Liver (tissue), 9 donors: ENCODE results near the gene SNX32. TPM values are rescaled to one million over a fixed set of nuclear protein-coding genes. Genes with fewer than 3 reads are reported as not detected.

Experiments
- DNase-seq: peaks from one replicate; pipeline ENCODE4 v3.0.0-alpha.2; 2017; ENCODE audit warnings: low spot score
- H3K27ac ChIP-seq, 2 donors: one replicate each; pipeline ENCODE4 v1.7.0; 2013; ENCODE audit warnings: inconsistent platforms in 2 of 2, low read length in 2 of 2, control low read depth in 1 of 2, low read depth in 1 of 2, mild to moderate bottlenecking in 1 of 2
- H3K27me3 ChIP-seq, 4 donors: one replicate each; pipeline versions ENCODE4 v1.6.1 to v1.7.0; 2013; ENCODE audit warnings: low read length in 3 of 4, inconsistent platforms in 1 of 4, mild to moderate bottlenecking in 1 of 4, moderate library complexity in 1 of 4; ENCODE audit not compliant: control insufficient read depth in 4 of 4, insufficient read depth in 4 of 4
- H3K36me3 ChIP-seq, 4 donors: one replicate each; pipeline versions ENCODE4 v1.6.1 to v1.7.0; 2013; ENCODE audit warnings: low read length in 3 of 4, mild to moderate bottlenecking in 3 of 4, low read depth in 1 of 4, moderate library complexity in 1 of 4; ENCODE audit not compliant: control insufficient read depth in 4 of 4, insufficient read depth in 3 of 4
- H3K4me1 ChIP-seq, 4 donors: one replicate each; pipeline versions ENCODE4 v1.6.1 to v1.7.0; 2013; ENCODE audit warnings: low read length in 3 of 4, mild to moderate bottlenecking in 3 of 4, moderate library complexity in 1 of 4; ENCODE audit not compliant: control insufficient read depth in 4 of 4, insufficient read depth in 4 of 4
- H3K4me3 ChIP-seq, 3 donors: one replicate each; pipeline versions ENCODE4 v1.6.1 to v1.7.0; 2013; ENCODE audit warnings: low read length in 3 of 3, control low read depth in 1 of 3, low read depth in 1 of 3, mild to moderate bottlenecking in 1 of 3
- H3K9ac ChIP-seq, 2 donors: one replicate each; pipeline ENCODE4 v1.7.0; 2013; ENCODE audit warnings: low read length in 2 of 2, mild to moderate bottlenecking in 2 of 2, moderate library complexity in 2 of 2, control low read depth in 1 of 2, low read depth in 1 of 2
- H3K9me3 ChIP-seq, 4 donors: one replicate each; pipeline versions ENCODE4 v1.6.1 to v1.7.0; 2013; ENCODE audit warnings: low read length in 3 of 4; ENCODE audit not compliant: control insufficient read depth in 4 of 4
- ATF3 ChIP-seq: IDR thresholded peaks from 2 replicates; pipeline ENCODE4 v1.6.1; 2016; ENCODE audit warnings: antibody characterized with exemption
- CTCF ChIP-seq: fragments of 150-350 bp; IDR thresholded peaks from 2 replicates; pipeline ENCODE4 v1.5.1; 2017; ENCODE audit warnings: improper control_type of control experiment, low read depth, low read length; ENCODE audit not compliant: missing input control
- FOXA1 ChIP-seq: IDR thresholded peaks from 2 replicates; pipeline ENCODE4 v1.6.1; 2016; ENCODE audit warnings: antibody characterized with exemption
- FOXA2 ChIP-seq: IDR thresholded peaks from 2 replicates; pipeline ENCODE4 v1.6.1; 2016; ENCODE audit warnings: antibody characterized with exemption
- GABPA ChIP-seq, 2 donors: IDR thresholded peaks in 1 of 2; conservative IDR thresholded peaks in 1 of 2; 2 replicates each; pipeline ENCODE4 v1.6.1; 2016; ENCODE audit warnings: antibody characterized with exemption in 2 of 2, mild to moderate bottlenecking in 1 of 2, moderate library complexity in 1 of 2
- HNF4G ChIP-seq: IDR thresholded peaks from 2 replicates; pipeline ENCODE4 v1.6.1; 2016; ENCODE audit warnings: antibody characterized with exemption
- MAX ChIP-seq: IDR thresholded peaks from 2 replicates; pipeline ENCODE4 v1.6.1; 2016; ENCODE audit warnings: antibody characterized with exemption
- SP1 ChIP-seq: IDR thresholded peaks from 2 replicates; pipeline ENCODE4 v1.6.1; 2018; ENCODE audit warnings: antibody characterized with exemption, mild to moderate bottlenecking
- TAF1 ChIP-seq: conservative IDR thresholded peaks from 2 replicates; pipeline ENCODE4 v1.6.1; 2016; ENCODE audit warnings: antibody characterized with exemption, mild to moderate bottlenecking
- YY1 ChIP-seq: IDR thresholded peaks from 2 replicates; pipeline ENCODE4 v1.6.1; 2016; ENCODE audit warnings: antibody characterized with exemption, mild to moderate bottlenecking
- ZBTB33 ChIP-seq: IDR thresholded peaks from 2 replicates; pipeline ENCODE4 v1.6.1; 2016; ENCODE audit warnings: antibody characterized with exemption
- WGBS: extraction: QIAGEN DNeasy Blood & Tissue Kit; methylation state at CpG from one replicate; pipeline ENCODE4 v1.1.7; 2013; 5-methylcytosine and 5-hydroxymethylcytosine counted together
- polyA plus RNA-seq, 2 donors: library from polyadenylated mRNA; stranded (reverse) in 1 of 2; unstranded in 1 of 2; fragments of 200-250 nt in 1 of 2; fragments of >200 nt in 1 of 2; fragmentation: Nextera tagmentation in 1 of 2; extraction: Ambion mirVana in 1 of 2; gene quantifications; one replicate each; pipeline versions ENCODE4 v1.2.1 to v1.2.3, GENCODE V29; 2013 to 2015
- total RNA-seq, 2 donors: library from RNA; depleted of rRNA; stranded (reverse); fragments of >200 nt; gene quantifications; one replicate each; pipeline ENCODE4 v1.2.3, GENCODE V29; 2014
- donor health status: healthy.
- donor health status: healthy.
- donor health status: healthy.
- donor health status: healthy.
- donor health status: healthy.

Gene SNX32
- total and polyA plus RNA-seq, 4 donors: under 0.01 to 0.38 (median 0.06) TPM

GRCh38 chr11:65786008-65786785 is 47.6 kb upstream of the SNX32 start:
- DNase-seq: no peak
- Histone ChIP-seq H3K27me3 (peaks cover 0 to 9% (median 2%) of the 10 kb centered on the region in 4 donors), H3K4me1 (peaks cover 8 to 28% (median 19%) of the 10 kb centered on the region in 4 donors), H3K4me3 (peak overlapping the region in 1 of 3 donors; percentile 33), H3K9me3 (no peaks in the 10 kb centered on the region), H3K36me3 (no peaks in the 10 kb centered on the region), H3K9ac (no peak overlapping the region), H3K27ac (no peak overlapping the region)
- WGBS: 16% methylated on average over 74 of the region's 74 CpGs
- TF ChIP-seq FOXA1 (no peak), GABPA (IDR thresholded peaks at IDR 0.05 in 1 of 2, conservative IDR thresholded peaks at IDR 0.05 in 1 of 2) (no peak), ZBTB33 (no peak), CTCF (no peak), YY1 (no peak)

GRCh38 chr11:65786786-65787636 is 46.8 kb upstream of the SNX32 start, which contains the start of gene OVOL1:
Gene OVOL1 (plus strand): TSS chr11:65787063. CDS start chr11:65787374, 311 bp downstream.
- peaks cover 0 to 9% (median 2%) of the 10 kb centered on the region in 4 donors for H3K27me3 ChIP-seq
- peak within 1 kb of the TSS in 1 of 3 donors; percentile 33 for H3K4me3 ChIP-seq
- no peak for TF ChIP-seq MAX
- TF ChIP-seq CTCF: no peak
- no peak for TF ChIP-seq HNF4G
- TF ChIP-seq YY1: no peak
- no peak for TF ChIP-seq FOXA2
- TF ChIP-seq ATF3: no peak
- TF ChIP-seq SP1: no peak
- TF ChIP-seq ZBTB33: no peak
- no peak for TF ChIP-seq TAF1
- no peak for TF ChIP-seq GABPA (IDR thresholded peaks at IDR 0.05 in 1 of 2, conservative IDR thresholded peaks at IDR 0.05 in 1 of 2)
- DNase-seq: no peak
- peaks cover 8 to 23% (median 15%) of the 10 kb centered on the region in 4 donors for H3K4me1 ChIP-seq
- H3K27ac ChIP-seq: no peak within 1 kb of the TSS
- H3K36me3 ChIP-seq: no peaks in the 10 kb centered on the region
- no peaks in the 10 kb centered on the region for H3K9me3 ChIP-seq
- WGBS: 5% methylated on average over 112 of the region's 112 CpGs
- H3K9ac ChIP-seq: no peak within 1 kb of the TSS
